ENCODE results near the gene MARK4. TPM values are rescaled to one million over a fixed set of nuclear protein-coding genes. Genes with fewer than 3 reads are reported as not detected.

Gene MARK4
- polyA plus RNA-seq, 2 donors = 11.9 to 15.9 TPM

GRCh38 chr19:45298264-45298663 is 47.2 kb downstream of the MARK4 start:
- H3K4me1 ChIP-seq (ENCODE audit: control insufficient read depth in 2 of 2, insufficient read depth in 2 of 2, low read length in 1 of 2) = peaks cover 2 to 3% of the 10 kb centered on the region in 2 donors
- H3K4me3 ChIP-seq (ENCODE audit: low read depth in 1 of 2, low read length in 2 of 2) = no peak overlapping the region
- H3K27ac ChIP-seq (ENCODE audit: low read depth in 2 of 2, low read length in 1 of 2) = no peak overlapping the region
- WGBS, 2 donors = 91 to 96% methylated on average over 5 of the region's 5 CpGs
- no peaks in the 10 kb centered on the region for H3K9me3 ChIP-seq (ENCODE audit: control insufficient read depth in 2 of 2, insufficient read depth in 1 of 2, low read depth in 1 of 2, low read length in 1 of 2)
- no peaks in the 10 kb centered on the region for H3K27me3 ChIP-seq (ENCODE audit: control insufficient read depth in 1 of 2, insufficient read depth in 2 of 2, low read length in 2 of 2)
- peaks cover 7 to 21% of the 10 kb centered on the region in 2 donors for H3K36me3 ChIP-seq (ENCODE audit: control insufficient read depth in 2 of 2, insufficient read depth in 2 of 2, low read length in 1 of 2)

- no peaks in the 10 kb centered on the region for H3K9me3 ChIP-seq (ENCODE audit: control insufficient read depth in 2 of 2, insufficient read depth in 1 of 2, low read depth in 1 of 2, low read length in 1 of 2)
- peaks cover 7 to 17% of the 10 kb centered on the region in 2 donors for H3K36me3 ChIP-seq (ENCODE audit: control insufficient read depth in 2 of 2, insufficient read depth in 2 of 2, low read length in 1 of 2)
- H3K4me3 ChIP-seq (ENCODE audit: low read depth in 1 of 2, low read length in 2 of 2) = no peak overlapping the region
- 92 to 95% methylated on average over 6 of the region's 6 CpGs for WGBS, 2 donors
- H3K27ac ChIP-seq (ENCODE audit: low read depth in 2 of 2, low read length in 1 of 2) = no peak overlapping the region
- H3K4me1 ChIP-seq (ENCODE audit: control insufficient read depth in 2 of 2, insufficient read depth in 2 of 2, low read length in 1 of 2) = peaks cover 0 to 2% of the 10 kb centered on the region in 2 donors
- no peaks in the 10 kb centered on the region for H3K27me3 ChIP-seq (ENCODE audit: control insufficient read depth in 1 of 2, insufficient read depth in 2 of 2, low read length in 2 of 2)
Observed at GRCh38 chr19:45299719-45300118, 48.6 kb downstream of the MARK4 start.

GRCh38 chr19:45302416-45302815 is 51.3 kb downstream of the MARK4 start:
- Histone ChIP-seq H3K9me3 (ENCODE audit: control insufficient read depth in 2 of 2, insufficient read depth in 1 of 2, low read depth in 1 of 2, low read length in 1 of 2) (no peaks in the 10 kb centered on the region), H3K4me3 (ENCODE audit: low read depth in 1 of 2, low read length in 2 of 2) (no peak overlapping the region), H3K4me1 (ENCODE audit: control insufficient read depth in 2 of 2, insufficient read depth in 2 of 2, low read length in 1 of 2) (peaks cover 0 to 2% of the 10 kb centered on the region in 2 donors), H3K36me3 (ENCODE audit: control insufficient read depth in 2 of 2, insufficient read depth in 2 of 2, low read length in 1 of 2) (peaks cover 2 to 10% of the 10 kb centered on the region in 2 donors), H3K27me3 (ENCODE audit: control insufficient read depth in 1 of 2, insufficient read depth in 2 of 2, low read length in 2 of 2) (no peaks in the 10 kb centered on the region), H3K27ac (ENCODE audit: low read depth in 2 of 2, low read length in 1 of 2) (no peak overlapping the region)
- WGBS, 2 donors = 90 to 92% methylated on average over 18 to 27 of the region's 27 CpGs

GRCh38 chr19:45303269-45304060 is 52.4 kb downstream of the MARK4 start:
- WGBS, 2 donors = 92 to 95% methylated on average over 12 of the region's 12 CpGs
- Histone ChIP-seq H3K27me3 (ENCODE audit: control insufficient read depth in 1 of 2, insufficient read depth in 2 of 2, low read length in 2 of 2) (no peaks in the 10 kb centered on the region), H3K4me1 (ENCODE audit: control insufficient read depth in 2 of 2, insufficient read depth in 2 of 2, low read length in 1 of 2) (no peaks in the 10 kb centered on the region), H3K4me3 (ENCODE audit: low read depth in 1 of 2, low read length in 2 of 2) (no peak overlapping the region), H3K27ac (ENCODE audit: low read depth in 2 of 2, low read length in 1 of 2) (no peak overlapping the region), H3K36me3 (ENCODE audit: control insufficient read depth in 2 of 2, insufficient read depth in 2 of 2, low read length in 1 of 2) (peaks cover 0 to 7% of the 10 kb centered on the region in 2 donors), H3K9me3 (ENCODE audit: control insufficient read depth in 2 of 2, insufficient read depth in 1 of 2, low read depth in 1 of 2, low read length in 1 of 2) (no peaks in the 10 kb centered on the region)

GRCh38 chr19:45304141-45304926 is 53.3 kb downstream of the MARK4 start:
- WGBS, 2 donors = 69 to 76% methylated on average over 4 of the region's 4 CpGs
- H3K4me3 ChIP-seq (ENCODE audit: low read depth in 1 of 2, low read length in 2 of 2) = no peak overlapping the region
- H3K36me3 ChIP-seq (ENCODE audit: control insufficient read depth in 2 of 2, insufficient read depth in 2 of 2, low read length in 1 of 2) = peaks cover 0 to 7% of the 10 kb centered on the region in 2 donors

DNA sequence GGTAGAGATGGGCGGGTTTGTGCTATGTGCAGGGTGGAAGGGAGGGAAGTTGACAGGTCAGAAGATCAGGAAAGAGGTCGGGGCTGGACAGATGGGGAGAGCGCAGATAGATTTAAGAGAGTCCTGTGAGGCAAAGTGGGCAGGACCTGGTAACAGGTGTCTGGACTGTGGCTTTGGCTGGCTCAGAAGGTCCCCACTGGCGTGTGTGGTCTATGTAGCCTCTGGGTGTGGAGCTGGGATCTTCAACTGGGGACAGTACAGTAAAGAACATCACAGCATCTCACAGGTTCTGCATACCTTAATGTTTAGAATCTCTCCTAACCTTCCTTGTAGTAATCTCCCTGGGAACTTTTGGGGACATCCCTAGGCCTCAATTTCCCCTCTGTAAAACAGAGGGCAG is 53.9 kb downstream of the MARK4 start:
- H3K27me3 ChIP-seq (ENCODE audit: control insufficient read depth in 1 of 2, insufficient read depth in 2 of 2, low read length in 2 of 2) = no peaks in the 10 kb centered on the region
- H3K4me3 ChIP-seq (ENCODE audit: low read depth in 1 of 2, low read length in 2 of 2) = no peak overlapping the region
- H3K4me1 ChIP-seq (ENCODE audit: control insufficient read depth in 2 of 2, insufficient read depth in 2 of 2, low read length in 1 of 2) = no peaks in the 10 kb centered on the region
- peaks cover 0 to 3% of the 10 kb centered on the region in 2 donors for H3K36me3 ChIP-seq (ENCODE audit: control insufficient read depth in 2 of 2, insufficient read depth in 2 of 2, low read length in 1 of 2)
- no peak overlapping the region for H3K27ac ChIP-seq (ENCODE audit: low read depth in 2 of 2, low read length in 1 of 2)
- no peaks in the 10 kb centered on the region for H3K9me3 ChIP-seq (ENCODE audit: control insufficient read depth in 2 of 2, insufficient read depth in 1 of 2, low read depth in 1 of 2, low read length in 1 of 2)
- 67 to 72% methylated on average over 4 of the region's 4 CpGs for WGBS, 2 donors

More at GRCh38 chr19:45304141-45304926, 53.3 kb downstream of the MARK4 start:
- no peak overlapping the region for H3K27ac ChIP-seq (ENCODE audit: low read depth in 2 of 2, low read length in 1 of 2)
- H3K9me3 ChIP-seq (ENCODE audit: control insufficient read depth in 2 of 2, insufficient read depth in 1 of 2, low read depth in 1 of 2, low read length in 1 of 2) = no peaks in the 10 kb centered on the region
- H3K4me1 ChIP-seq (ENCODE audit: control insufficient read depth in 2 of 2, insufficient read depth in 2 of 2, low read length in 1 of 2) = no peaks in the 10 kb centered on the region
- no peaks in the 10 kb centered on the region for H3K27me3 ChIP-seq (ENCODE audit: control insufficient read depth in 1 of 2, insufficient read depth in 2 of 2, low read length in 2 of 2)

DNA sequence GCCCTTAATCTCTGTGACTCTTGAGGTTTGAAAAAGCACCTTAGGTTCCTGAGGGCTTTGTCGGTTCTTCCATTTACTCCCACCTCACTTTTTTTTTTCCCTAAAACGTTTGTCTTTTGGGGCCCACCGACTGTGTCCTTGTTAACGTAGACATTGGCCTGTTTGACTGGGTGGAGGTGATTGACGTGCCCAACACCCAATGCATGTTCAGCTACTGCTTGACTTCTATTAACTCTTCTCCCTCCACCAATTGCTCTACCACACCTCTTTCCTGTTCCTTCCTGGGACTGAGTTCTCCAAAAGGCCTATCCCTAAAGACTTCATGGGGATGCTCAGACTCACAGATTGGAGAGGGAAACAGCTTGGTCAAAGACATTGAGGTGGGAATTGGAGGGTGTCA is 54.4 kb downstream of the MARK4 start:
- WGBS, 2 donors = 25 to 26% methylated on average over 5 of the region's 5 CpGs
- Histone ChIP-seq H3K27ac (ENCODE audit: low read depth in 2 of 2, low read length in 1 of 2) (no peak overlapping the region), H3K9me3 (ENCODE audit: control insufficient read depth in 2 of 2, insufficient read depth in 1 of 2, low read depth in 1 of 2, low read length in 1 of 2) (no peaks in the 10 kb centered on the region), H3K4me1 (ENCODE audit: control insufficient read depth in 2 of 2, insufficient read depth in 2 of 2, low read length in 1 of 2) (no peaks in the 10 kb centered on the region), H3K27me3 (ENCODE audit: control insufficient read depth in 1 of 2, insufficient read depth in 2 of 2, low read length in 2 of 2) (no peaks in the 10 kb centered on the region), H3K4me3 (ENCODE audit: low read depth in 1 of 2, low read length in 2 of 2) (no peak overlapping the region), H3K36me3 (ENCODE audit: control insufficient read depth in 2 of 2, insufficient read depth in 2 of 2, low read length in 1 of 2) (peaks cover 0 to 3% of the 10 kb centered on the region in 2 donors)

- 33 to 39% methylated on average over 9 of the region's 9 CpGs for WGBS, 2 donors
- no peaks in the 10 kb centered on the region for H3K9me3 ChIP-seq (ENCODE audit: control insufficient read depth in 2 of 2, insufficient read depth in 1 of 2, low read depth in 1 of 2, low read length in 1 of 2)
- no peaks in the 10 kb centered on the region for H3K36me3 ChIP-seq (ENCODE audit: control insufficient read depth in 2 of 2, insufficient read depth in 2 of 2, low read length in 1 of 2)
- no peak overlapping the region for H3K4me3 ChIP-seq (ENCODE audit: low read depth in 1 of 2, low read length in 2 of 2)
- H3K27me3 ChIP-seq (ENCODE audit: control insufficient read depth in 1 of 2, insufficient read depth in 2 of 2, low read length in 2 of 2) = no peaks in the 10 kb centered on the region
- H3K27ac ChIP-seq (ENCODE audit: low read depth in 2 of 2, low read length in 1 of 2) = no peak overlapping the region
- H3K4me1 ChIP-seq (ENCODE audit: control insufficient read depth in 2 of 2, insufficient read depth in 2 of 2, low read length in 1 of 2) = no peaks in the 10 kb centered on the region
Observed at GRCh38 chr19:45306040-45306439, 55.0 kb downstream of the MARK4 start.

GRCh38 chr19:45306518-45307027 is 55.5 kb downstream of the MARK4 start:
- Histone ChIP-seq H3K9me3 (ENCODE audit: control insufficient read depth in 2 of 2, insufficient read depth in 1 of 2, low read depth in 1 of 2, low read length in 1 of 2) (no peaks in the 10 kb centered on the region), H3K4me1 (ENCODE audit: control insufficient read depth in 2 of 2, insufficient read depth in 2 of 2, low read length in 1 of 2) (no peaks in the 10 kb centered on the region), H3K4me3 (ENCODE audit: low read depth in 1 of 2, low read length in 2 of 2) (no peak overlapping the region), H3K36me3 (ENCODE audit: control insufficient read depth in 2 of 2, insufficient read depth in 2 of 2, low read length in 1 of 2) (no peaks in the 10 kb centered on the region), H3K27me3 (ENCODE audit: control insufficient read depth in 1 of 2, insufficient read depth in 2 of 2, low read length in 2 of 2) (no peaks in the 10 kb centered on the region), H3K27ac (ENCODE audit: low read depth in 2 of 2, low read length in 1 of 2) (no peak overlapping the region)
- 59 to 67% methylated on average over 18 of the region's 18 CpGs for WGBS, 2 donors

Data from esophagus (tissue), 2 donors.